Vagina (tissue), 2 donors: ENCODE data around the gene COL23A1. TPM values are rescaled to one million over a fixed set of nuclear protein-coding genes. Genes with fewer than 3 reads are reported as not detected.

Experiments used
- DNase-seq, 2 donors: peaks; one replicate each; pipeline ENCODE4 v3.0.0-alpha.2; 2017; ENCODE audit errors: extremely low spot score in 2 of 2
- H3K27ac ChIP-seq: fragments of 200-600 bp; sonication (generic); one replicate; pipeline ENCODE4 v1.5.1; 2019
- H3K27me3 ChIP-seq: fragments of 200-600 bp; sonication (generic); one replicate; pipeline ENCODE4 v1.5.1; 2019
- H3K36me3 ChIP-seq, 2 donors: fragments of 200-600 bp; sonication (generic); one replicate each; pipeline ENCODE4 v1.5.1; 2017 to 2019
- H3K4me1 ChIP-seq: fragments of 200-600 bp; sonication (generic); one replicate; pipeline ENCODE4 v1.5.1; 2019
- H3K4me3 ChIP-seq, 2 donors: fragments of 200-600 bp; sonication (generic); 1 replicate in 1 of 2; 2 replicates in 1 of 2; pipeline ENCODE4 v1.5.1; 2016 to 2019
- H3K9me3 ChIP-seq: fragments of 200-600 bp; sonication (generic); one replicate; pipeline ENCODE4 v1.5.1; 2019
- POLR2A ChIP-seq, 2 donors: fragments of 450-650 bp; IDR thresholded peaks; one replicate each; pipeline ENCODE4 v1.6.1; 2017; ENCODE audit warnings: antibody characterized with exemption in 2 of 2, mild to moderate bottlenecking in 2 of 2, moderate library complexity in 2 of 2
- POLR2AphosphoS5 ChIP-seq, 2 donors: sonication (generic); formaldehyde crosslinking; IDR thresholded peaks; one replicate each; pipeline ENCODE4 v1.9.0; 2017; ENCODE audit warnings: antibody characterized with exemption in 2 of 2, mild to moderate bottlenecking in 2 of 2, low read depth in 1 of 2; ENCODE audit not compliant: insufficient read depth in 1 of 2
- intact Hi-C: fragments of 100-400 bp; cut with DNase I; formaldehyde crosslinking; loops from one replicate; pipeline ENCODE4 v1.15.1; 2023
- total RNA-seq: library from RNA; depleted of rRNA; stranded (reverse); fragments of >200 nt; gene quantifications from one replicate; pipeline ENCODE4 v1.2.3, GENCODE V29; 2016
- TF ChIP-seq, protein P1 (sequence below), 3 experiments: fragments of 450-650 bp in 2 of 3; fragments of 200-600 bp in 1 of 3; sonication (generic) in 1 of 3; IDR thresholded peaks; one replicate each; pipeline ENCODE4 v1.5.1; 2017 to 2019; ENCODE audit warnings: antibody characterized with exemption in 3 of 3, mild to moderate bottlenecking in 2 of 3, moderate library complexity in 2 of 3

COL23A1 gene
- total RNA-seq, 1 donor from 2014 or later = 3.7 TPM

DNA sequence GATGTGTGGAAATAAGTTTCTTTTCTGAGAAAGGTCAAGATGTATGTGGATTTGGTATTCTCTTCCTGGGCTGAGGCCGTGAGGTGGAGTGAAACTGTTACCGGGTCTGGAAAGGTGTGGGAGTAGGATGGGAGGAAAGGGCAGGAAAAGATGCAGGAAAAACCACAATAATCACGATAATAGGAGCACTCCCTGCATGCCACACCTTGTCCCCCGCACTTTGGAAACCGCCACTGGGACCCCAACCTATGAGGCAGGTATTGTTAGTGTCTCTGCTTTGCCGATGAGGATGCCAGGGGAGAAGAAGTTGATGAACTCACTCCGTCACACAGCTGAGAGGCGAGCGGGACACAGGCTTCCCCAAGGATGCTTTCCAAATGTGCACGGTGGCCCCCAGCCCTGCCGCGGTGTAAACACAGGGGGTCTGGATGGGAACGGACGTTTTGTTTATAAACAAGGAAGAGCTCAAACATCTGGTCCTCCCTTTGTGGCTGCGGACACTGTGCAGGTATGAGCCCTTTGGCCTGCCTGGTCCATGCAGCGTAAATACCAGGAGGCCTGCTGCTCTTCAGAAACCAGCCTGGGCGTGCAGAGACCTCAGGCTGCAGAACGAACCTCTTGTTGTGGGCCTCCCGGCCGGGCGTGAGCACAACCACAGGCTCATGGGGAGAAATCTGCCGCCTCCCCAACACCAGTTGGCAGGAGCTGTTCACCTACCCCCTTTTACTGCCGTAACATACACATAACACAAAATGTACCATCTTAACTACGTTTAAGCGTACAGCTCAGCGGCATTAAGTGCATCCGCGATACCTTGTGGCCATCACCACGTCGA is 126.7 kb downstream of the COL23A1 start:
- DNase-seq = peak; percentile 34 to 91
- H3K9me3 ChIP-seq = no peaks in the 10 kb centered on the region
- no peak for TF ChIP-seq POLR2AphosphoS5 (IDR thresholded peaks at IDR 0.05; ENCODE audit: insufficient read depth in 1 of 2, low read depth in 1 of 2)
- no peak for TF ChIP-seq POLR2A (IDR thresholded peaks at IDR 0.05)
- TF ChIP-seq, protein P1, sequence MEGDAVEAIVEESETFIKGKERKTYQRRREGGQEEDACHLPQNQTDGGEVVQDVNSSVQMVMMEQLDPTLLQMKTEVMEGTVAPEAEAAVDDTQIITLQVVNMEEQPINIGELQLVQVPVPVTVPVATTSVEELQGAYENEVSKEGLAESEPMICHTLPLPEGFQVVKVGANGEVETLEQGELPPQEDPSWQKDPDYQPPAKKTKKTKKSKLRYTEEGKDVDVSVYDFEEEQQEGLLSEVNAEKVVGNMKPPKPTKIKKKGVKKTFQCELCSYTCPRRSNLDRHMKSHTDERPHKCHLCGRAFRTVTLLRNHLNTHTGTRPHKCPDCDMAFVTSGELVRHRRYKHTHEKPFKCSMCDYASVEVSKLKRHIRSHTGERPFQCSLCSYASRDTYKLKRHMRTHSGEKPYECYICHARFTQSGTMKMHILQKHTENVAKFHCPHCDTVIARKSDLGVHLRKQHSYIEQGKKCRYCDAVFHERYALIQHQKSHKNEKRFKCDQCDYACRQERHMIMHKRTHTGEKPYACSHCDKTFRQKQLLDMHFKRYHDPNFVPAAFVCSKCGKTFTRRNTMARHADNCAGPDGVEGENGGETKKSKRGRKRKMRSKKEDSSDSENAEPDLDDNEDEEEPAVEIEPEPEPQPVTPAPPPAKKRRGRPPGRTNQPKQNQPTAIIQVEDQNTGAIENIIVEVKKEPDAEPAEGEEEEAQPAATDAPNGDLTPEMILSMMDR (IDR thresholded peaks at IDR 0.05) = no peak
- intact Hi-C loops = no loop called here
- H3K4me3 ChIP-seq = no peak overlapping the region
- H3K27me3 ChIP-seq = no peaks in the 10 kb centered on the region
- H3K36me3 ChIP-seq = no peaks in the 10 kb centered on the region
- no peak overlapping the region for H3K27ac ChIP-seq
- peaks cover 14% of the 10 kb centered on the region for H3K4me1 ChIP-seq

DNA sequence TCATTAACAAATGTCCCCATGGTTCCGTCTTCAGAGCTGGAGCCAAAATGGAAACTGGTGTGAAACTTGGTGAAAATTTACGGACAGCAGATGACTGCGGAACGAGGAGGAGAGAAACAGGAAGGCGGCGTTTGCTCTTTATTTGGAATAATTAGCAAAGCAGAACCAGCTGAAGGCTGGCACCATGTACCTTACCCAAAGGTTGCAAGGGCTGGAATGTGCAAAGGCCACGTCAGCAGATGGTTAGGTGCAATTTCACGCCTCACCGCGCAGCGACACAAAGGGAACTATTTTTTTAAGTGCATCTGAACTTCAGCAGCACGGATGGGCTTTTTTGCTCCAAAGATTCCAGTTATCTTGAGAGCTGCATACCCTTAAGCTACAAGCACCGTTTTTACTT is 127.4 kb downstream of the COL23A1 start:
- Histone ChIP-seq H3K4me1 (peaks cover 7% of the 10 kb centered on the region), H3K9me3 (no peaks in the 10 kb centered on the region), H3K36me3 (no peaks in the 10 kb centered on the region), H3K27me3 (no peaks in the 10 kb centered on the region), H3K4me3 (no peak overlapping the region), H3K27ac (no peak overlapping the region)
- TF ChIP-seq POLR2AphosphoS5 (IDR thresholded peaks at IDR 0.05; ENCODE audit: insufficient read depth in 1 of 2, low read depth in 1 of 2) = no peak
- TF ChIP-seq POLR2A (IDR thresholded peaks at IDR 0.05) = no peak
- TF ChIP-seq, protein P1 (IDR thresholded peaks at IDR 0.05) = no peak
- peak; percentile 32 to 46 for DNase-seq
- intact Hi-C loops = no loop called here

DNA sequence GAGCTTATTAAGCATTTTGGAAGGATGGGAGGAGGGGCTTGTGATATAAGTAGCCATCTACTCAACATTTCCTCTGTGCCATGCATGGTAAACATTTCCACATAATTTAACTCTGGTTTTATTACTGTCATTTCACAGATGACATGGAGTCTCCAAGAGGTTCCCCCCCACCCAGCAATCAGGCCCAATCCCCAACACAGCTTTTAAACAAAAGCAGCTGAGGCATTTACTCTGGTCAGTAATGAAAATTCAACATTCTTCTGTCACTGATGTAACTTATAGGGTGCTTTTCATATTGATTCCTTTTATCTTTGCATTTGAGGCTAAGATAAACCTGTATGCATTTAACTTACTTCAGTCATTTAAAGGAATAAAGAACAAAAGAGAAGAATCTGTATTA is 128.1 kb downstream of the COL23A1 start:
- no peak for TF ChIP-seq POLR2AphosphoS5 (IDR thresholded peaks at IDR 0.05; ENCODE audit: insufficient read depth in 1 of 2, low read depth in 1 of 2)
- TF ChIP-seq, protein P1 (IDR thresholded peaks at IDR 0.05) = no peak
- TF ChIP-seq POLR2A (IDR thresholded peaks at IDR 0.05) = no peak
- DNase-seq = no peak
- intact Hi-C loops = no loop called here

DNA sequence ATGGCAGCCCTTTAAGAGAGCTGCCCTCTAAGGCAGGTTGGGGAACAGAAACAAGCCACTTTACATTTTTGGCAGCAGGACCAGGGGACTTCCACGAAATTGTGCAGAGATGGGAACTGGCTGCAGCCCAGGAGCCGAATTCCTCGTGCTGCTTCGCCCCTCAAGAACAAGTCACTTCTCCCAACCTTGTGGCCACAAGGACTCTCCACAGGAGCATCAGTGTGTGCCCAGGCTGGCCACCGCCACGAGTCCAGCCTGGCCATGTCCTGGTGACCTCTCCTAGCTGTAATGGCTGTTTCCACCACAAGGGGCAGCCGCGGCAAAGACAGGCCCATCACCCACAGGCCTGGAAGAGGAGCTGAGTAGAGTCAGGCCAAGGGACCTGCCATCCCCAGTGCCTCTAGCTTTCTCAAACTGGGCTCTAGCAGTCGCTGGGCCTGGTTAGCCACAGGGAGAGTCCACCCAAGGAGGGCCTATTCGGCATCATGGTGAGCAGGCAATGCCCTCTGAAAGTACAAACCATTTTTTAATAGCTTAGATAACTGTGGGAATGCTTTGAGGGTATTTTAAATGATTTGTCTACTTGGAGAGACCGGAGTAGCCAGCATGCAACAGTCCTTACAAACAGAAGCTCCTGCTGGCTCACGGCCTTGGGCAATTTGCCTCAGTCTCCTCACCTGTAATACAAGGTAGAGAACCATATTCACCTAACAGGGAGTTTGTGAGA is 129.0 kb downstream of the COL23A1 start:
- Histone ChIP-seq H3K27ac (no peak overlapping the region), H3K4me3 (no peak overlapping the region), H3K27me3 (no peaks in the 10 kb centered on the region), H3K36me3 (no peaks in the 10 kb centered on the region), H3K9me3 (no peaks in the 10 kb centered on the region), H3K4me1 (no peaks in the 10 kb centered on the region)
- no peak for TF ChIP-seq POLR2A (IDR thresholded peaks at IDR 0.05)
- TF ChIP-seq, protein P1 (IDR thresholded peaks at IDR 0.05) = peak in 2 of 3 experiments; percentile 27 to 67
- DNase-seq = peak; percentile 72 to 85
- intact Hi-C loops = no loop called here

More for the DNA sequence above, 128.1 kb downstream of the COL23A1 start:
- Histone ChIP-seq H3K4me1 (peaks cover 2% of the 10 kb centered on the region), H3K9me3 (no peaks in the 10 kb centered on the region), H3K4me3 (no peak overlapping the region), H3K27ac (no peak overlapping the region), H3K27me3 (no peaks in the 10 kb centered on the region), H3K36me3 (no peaks in the 10 kb centered on the region)

DNA sequence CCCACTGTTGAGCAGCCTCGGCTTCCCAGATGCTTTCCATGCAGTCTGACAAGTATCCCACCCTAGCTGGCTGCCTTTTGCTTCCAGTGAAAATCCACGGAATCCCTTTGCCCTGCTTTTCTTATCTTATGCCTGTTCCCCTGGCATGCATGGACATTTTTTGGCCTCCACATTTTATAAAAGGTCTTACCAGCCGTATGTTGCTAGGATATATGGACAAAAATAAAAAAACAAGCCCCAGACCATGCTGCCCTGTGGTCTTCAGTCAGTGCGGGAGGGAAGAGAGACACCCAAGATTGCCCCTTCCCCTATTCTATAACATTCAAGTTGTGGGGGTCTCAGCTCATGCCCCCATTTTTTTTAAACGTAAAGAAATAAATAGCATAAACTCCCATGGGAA is 129.6 kb downstream of the COL23A1 start:
- no peak overlapping the region for H3K27ac ChIP-seq
- no peaks in the 10 kb centered on the region for H3K27me3 ChIP-seq
- TF ChIP-seq, protein P1 (IDR thresholded peaks at IDR 0.05) = no peak
- H3K4me1 ChIP-seq = no peaks in the 10 kb centered on the region
- no peaks in the 10 kb centered on the region for H3K36me3 ChIP-seq
- no peaks in the 10 kb centered on the region for H3K9me3 ChIP-seq
- H3K4me3 ChIP-seq = no peak overlapping the region
- peak in 1 of 2 donors; percentile 49 for DNase-seq
- intact Hi-C loops = no loop called here
